Neural crest cell (in vitro differentiated cells): ENCODE data around the gene SPG11. TPM values are rescaled to one million over a fixed set of nuclear protein-coding genes. Genes with fewer than 3 reads are reported as not detected.

Experiments used
- DNase-seq: peaks from one replicate; pipeline ENCODE4 v3.0.0; 2021; ENCODE audit warnings: low read depth, mixed read lengths, low spot score
- H3K27ac Mint-ChIP-seq: one replicate; pipeline ENCODE4 v1.8.0; 2021; ENCODE audit warnings: mild to moderate bottlenecking, mixed read lengths; ENCODE audit not compliant: unreplicated experiment
- H3K27me3 Mint-ChIP-seq: 2 replicates; pipeline ENCODE4 v1.8.0; 2021; ENCODE audit warnings: low read depth, mild to moderate bottlenecking, mixed read lengths
- H3K36me3 Mint-ChIP-seq: 2 replicates; pipeline ENCODE4 v1.8.0; 2021; ENCODE audit warnings: low read depth, mild to moderate bottlenecking, mixed read lengths
- H3K4me1 Mint-ChIP-seq: 2 replicates; pipeline ENCODE4 v1.8.0; 2021; ENCODE audit warnings: mixed read lengths
- H3K4me3 Mint-ChIP-seq: one replicate; pipeline ENCODE4 v1.8.0; 2021; ENCODE audit warnings: mild to moderate bottlenecking, mixed read lengths
- H3K9me3 Mint-ChIP-seq: 2 replicates; pipeline ENCODE4 v1.8.0; 2021; ENCODE audit warnings: mixed read lengths
- total RNA-seq: library from RNA; stranded (reverse); gene quantifications from 2 replicates; pipeline ENCODE4 v1.2.1, GENCODE V29; 2021
- TF ChIP-seq, protein P1 (sequence below): fragments of 200-600 bp; sonication (generic); conservative IDR thresholded peaks from 2 replicates; pipeline ENCODE4 v1.5.0; 2021; ENCODE audit warnings: antibody characterized with exemption, mild to moderate bottlenecking

The SPG11 gene
- total RNA-seq, 1 donor from 2014 or later, result 61.7 TPM

DNA sequence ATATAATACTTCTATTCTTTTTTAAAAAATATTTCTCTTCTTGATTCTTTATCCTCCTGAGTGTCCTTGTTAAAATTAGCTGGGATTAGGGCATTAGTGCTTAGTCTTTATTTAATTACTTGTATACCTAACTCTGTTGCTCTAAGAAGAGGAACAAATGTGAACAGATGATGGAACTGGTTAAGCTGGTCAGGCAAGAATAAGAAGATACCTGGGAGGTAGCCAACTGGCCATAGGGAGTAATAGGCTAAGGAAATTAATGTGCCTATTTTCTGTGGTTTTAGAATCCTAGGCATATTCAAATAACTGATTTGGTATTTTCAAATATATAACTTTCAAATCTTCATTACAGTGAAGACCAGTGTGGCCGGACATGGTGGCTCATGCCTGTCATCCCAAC, 72.1 kb downstream of the SPG11 start:
- Mint-ChIP-seq H3K4me1 (no peaks in the 10 kb centered on the region), H3K4me3 (no peak overlapping the region), H3K36me3 (peaks cover 9% of the 10 kb centered on the region), H3K27me3 (no peaks in the 10 kb centered on the region), H3K27ac (no peak overlapping the region), H3K9me3 (no peaks in the 10 kb centered on the region)
- DNase-seq, result no peak
- TF ChIP-seq, protein P1, sequence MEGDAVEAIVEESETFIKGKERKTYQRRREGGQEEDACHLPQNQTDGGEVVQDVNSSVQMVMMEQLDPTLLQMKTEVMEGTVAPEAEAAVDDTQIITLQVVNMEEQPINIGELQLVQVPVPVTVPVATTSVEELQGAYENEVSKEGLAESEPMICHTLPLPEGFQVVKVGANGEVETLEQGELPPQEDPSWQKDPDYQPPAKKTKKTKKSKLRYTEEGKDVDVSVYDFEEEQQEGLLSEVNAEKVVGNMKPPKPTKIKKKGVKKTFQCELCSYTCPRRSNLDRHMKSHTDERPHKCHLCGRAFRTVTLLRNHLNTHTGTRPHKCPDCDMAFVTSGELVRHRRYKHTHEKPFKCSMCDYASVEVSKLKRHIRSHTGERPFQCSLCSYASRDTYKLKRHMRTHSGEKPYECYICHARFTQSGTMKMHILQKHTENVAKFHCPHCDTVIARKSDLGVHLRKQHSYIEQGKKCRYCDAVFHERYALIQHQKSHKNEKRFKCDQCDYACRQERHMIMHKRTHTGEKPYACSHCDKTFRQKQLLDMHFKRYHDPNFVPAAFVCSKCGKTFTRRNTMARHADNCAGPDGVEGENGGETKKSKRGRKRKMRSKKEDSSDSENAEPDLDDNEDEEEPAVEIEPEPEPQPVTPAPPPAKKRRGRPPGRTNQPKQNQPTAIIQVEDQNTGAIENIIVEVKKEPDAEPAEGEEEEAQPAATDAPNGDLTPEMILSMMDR, result no peak

DNA sequence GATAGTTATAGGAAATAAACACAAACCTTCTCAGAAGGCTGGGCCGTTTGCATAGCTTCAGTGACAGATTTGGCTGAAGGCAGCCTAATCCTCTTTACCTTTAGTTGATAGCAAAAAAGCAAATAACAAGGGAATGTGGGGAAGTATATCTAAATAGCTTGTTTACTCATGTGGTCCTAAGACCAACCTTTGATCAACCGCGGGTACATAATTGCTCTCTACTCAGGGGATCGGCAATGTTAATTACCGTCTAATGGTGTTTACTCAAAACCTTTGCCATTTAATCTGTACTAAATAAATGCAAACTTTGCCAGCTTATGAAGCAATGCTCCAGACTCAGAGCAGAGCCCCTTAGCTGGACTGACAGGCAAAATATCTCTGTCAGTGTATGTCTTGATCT, 74.9 kb downstream of the SPG11 start:
- TF ChIP-seq, protein P1, result no peak
- H3K9me3 Mint-ChIP-seq, result no peaks in the 10 kb centered on the region
- H3K4me1 Mint-ChIP-seq, result no peaks in the 10 kb centered on the region
- H3K4me3 Mint-ChIP-seq, result no peak overlapping the region
- no peaks in the 10 kb centered on the region for H3K27me3 Mint-ChIP-seq
- peaks cover 15% of the 10 kb centered on the region for H3K36me3 Mint-ChIP-seq
- no peak for DNase-seq
- no peak overlapping the region for H3K27ac Mint-ChIP-seq

DNA sequence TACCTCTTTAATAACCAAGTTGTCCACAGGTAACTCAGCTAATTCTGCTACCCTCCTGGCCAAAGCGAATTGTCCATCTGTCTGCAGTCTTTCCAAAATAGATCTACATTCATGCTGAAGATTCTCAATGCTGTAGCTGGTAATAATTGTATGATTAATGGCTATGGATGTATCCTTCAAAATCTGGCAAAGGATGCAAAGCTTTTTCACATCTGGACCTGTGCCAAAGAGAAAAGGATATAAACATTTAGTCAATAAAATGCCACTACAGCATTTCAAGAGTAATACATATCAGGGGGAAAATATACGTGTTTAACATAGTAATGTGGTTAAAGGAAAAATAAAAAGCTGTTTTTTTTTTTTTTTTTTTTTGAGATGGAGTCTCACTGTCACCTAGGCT, 77.8 kb downstream of the SPG11 start:
- H3K36me3 Mint-ChIP-seq, result peaks cover 29% of the 10 kb centered on the region

DNA sequence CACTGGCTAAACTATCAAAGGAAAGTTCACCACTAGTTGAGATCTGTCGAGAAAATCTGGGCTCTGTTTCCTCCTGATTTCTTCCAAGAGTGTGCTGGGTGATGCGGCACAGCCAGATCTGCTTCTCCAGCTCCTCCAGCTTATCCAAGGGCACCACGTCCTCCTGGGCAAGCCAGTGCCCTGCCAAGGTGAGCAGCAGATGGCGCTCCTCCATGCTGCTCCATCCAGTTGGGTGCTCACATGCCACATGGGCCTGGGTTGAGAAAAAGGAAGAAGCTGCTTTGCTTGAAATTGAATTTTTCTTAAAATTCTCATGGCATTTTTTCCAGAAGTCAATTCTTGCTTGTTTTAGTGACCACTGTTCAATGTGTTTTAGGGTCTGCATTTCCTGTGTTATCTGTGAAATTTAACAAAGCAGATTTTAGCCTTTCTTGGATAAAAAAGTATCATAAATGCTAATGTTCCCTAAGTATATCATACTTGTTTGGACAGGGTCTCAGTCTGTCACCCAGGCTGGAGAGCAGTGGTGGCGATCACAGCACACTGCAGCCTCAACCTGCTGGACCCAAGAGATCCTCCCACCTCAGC, 79.2 kb downstream of the SPG11 start:
- no peaks in the 10 kb centered on the region for H3K27me3 Mint-ChIP-seq
- DNase-seq, result no peak
- no peak overlapping the region for H3K27ac Mint-ChIP-seq
- H3K4me1 Mint-ChIP-seq, result no peaks in the 10 kb centered on the region
- H3K9me3 Mint-ChIP-seq, result no peaks in the 10 kb centered on the region
- TF ChIP-seq, protein P1, result peak; percentile 38
- H3K36me3 Mint-ChIP-seq, result peaks cover 29% of the 10 kb centered on the region
- no peak overlapping the region for H3K4me3 Mint-ChIP-seq

More for the DNA sequence above, 77.8 kb downstream of the SPG11 start:
- TF ChIP-seq, protein P1, result no peak
- H3K4me1 Mint-ChIP-seq, result no peaks in the 10 kb centered on the region
- H3K27me3 Mint-ChIP-seq, result no peaks in the 10 kb centered on the region
- no peak overlapping the region for H3K27ac Mint-ChIP-seq
- no peak overlapping the region for H3K4me3 Mint-ChIP-seq
- no peaks in the 10 kb centered on the region for H3K9me3 Mint-ChIP-seq
- no peak for DNase-seq

DNA sequence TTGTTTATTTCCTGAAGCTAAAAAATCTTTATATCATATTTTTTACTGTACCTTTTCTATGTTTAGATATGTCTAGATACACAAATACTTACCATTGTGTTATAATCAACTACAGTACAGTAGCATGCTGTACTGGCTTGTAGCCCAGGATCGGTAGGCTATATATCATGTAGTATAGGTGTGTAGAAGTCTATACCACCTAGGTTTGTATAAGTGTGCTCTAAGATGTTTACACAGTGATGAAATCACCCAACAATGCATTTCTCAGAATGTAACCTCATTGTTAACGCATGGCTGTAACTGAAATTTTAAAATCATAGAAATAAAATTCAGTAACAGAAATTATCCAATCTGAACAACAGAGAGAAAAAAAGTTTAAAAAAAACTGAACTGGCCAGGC, 83.4 kb downstream of the SPG11 start:
- Mint-ChIP-seq H3K4me1 (no peaks in the 10 kb centered on the region), H3K27me3 (no peaks in the 10 kb centered on the region), H3K27ac (no peak overlapping the region), H3K9me3 (peaks cover 3% of the 10 kb centered on the region), H3K4me3 (no peak overlapping the region), H3K36me3 (peaks cover 28% of the 10 kb centered on the region)
- DNase-seq, result no peak
- TF ChIP-seq, protein P1, result no peak
